HL-60 (cell line): Measurements from ENCODE around the gene ADAM23.

Experiments
- DNase-seq, 2 experiments: peaks; one replicate each; pipeline ENCODE4 v3.0.0-alpha.2; 2010 to 2020; ENCODE audit warnings: low read depth in 1 of 2, low spot score in 1 of 2
- H3K27ac ChIP-seq: fragments of 250-450 bp; sonication (Bioruptor Pico); replicated peaks from 2 replicates; pipeline ENCODE4 v1.5.1; 2020; ENCODE audit warnings: mild to moderate bottlenecking, moderate library complexity
- H3K27me3 ChIP-seq: fragments of 250-450 bp; sonication (Bioruptor Pico); 2 replicates; pipeline ENCODE4 v1.5.1; 2021; ENCODE audit warnings: mild to moderate bottlenecking, moderate library complexity; ENCODE audit not compliant: insufficient read depth, poor library complexity, severe bottlenecking
- H3K4me3 ChIP-seq: replicated peaks from 2 replicates; pipeline ENCODE4 v1.5.1; 2011; ENCODE audit warnings: mild to moderate bottlenecking, control low read depth, low read length; ENCODE audit not compliant: insufficient read depth
- CTCF ChIP-seq: IDR thresholded peaks from one replicate; pipeline ENCODE4 v1.5.1; 2011; ENCODE audit warnings: low read length, control low read depth, inconsistent platforms; ENCODE audit not compliant: insufficient read depth
- GABPA ChIP-seq: IDR thresholded peaks from 2 replicates; pipeline ENCODE4 v1.6.1; 2012; ENCODE audit warnings: low read depth
- POLR2AphosphoS5 ChIP-seq: IDR thresholded peaks from 2 replicates; pipeline ENCODE4 v1.6.1; 2012; ENCODE audit warnings: low read depth
- REST ChIP-seq: IDR thresholded peaks from 2 replicates; pipeline ENCODE4 v1.6.1; 2012; ENCODE audit warnings: low read depth; ENCODE audit not compliant: insufficient replicate concordance
- SPI1 ChIP-seq: IDR thresholded peaks from 2 replicates; pipeline ENCODE4 v1.6.1; 2012; ENCODE audit warnings: low read depth, mild to moderate bottlenecking, borderline replicate concordance

Gene ADAM23

GRCh38 chr2:206565666-206566065 lies 122.3 kb downstream of the ADAM23 start:
- no peak overlapping the region for H3K4me3 ChIP-seq
- TF ChIP-seq GABPA (no peak), POLR2AphosphoS5 (no peak), SPI1 (no peak), CTCF (no peak), REST (no peak)
- H3K27ac ChIP-seq = no peak overlapping the region
- H3K27me3 ChIP-seq = no peaks in the 10 kb centered on the region
- no peak for DNase-seq

- no peaks in the 10 kb centered on the region for H3K27me3 ChIP-seq
- TF ChIP-seq REST (no peak), GABPA (no peak), POLR2AphosphoS5 (no peak), SPI1 (no peak), CTCF (no peak)
- DNase-seq = no peak
- H3K4me3 ChIP-seq = no peak overlapping the region
- no peak overlapping the region for H3K27ac ChIP-seq
Measured at GRCh38 chr2:206569470-206569869, 126.1 kb downstream of the ADAM23 start.

- Histone ChIP-seq H3K4me3 (no peak overlapping the region), H3K27ac (no peak overlapping the region), H3K27me3 (no peaks in the 10 kb centered on the region)
- TF ChIP-seq POLR2AphosphoS5 (no peak), REST (no peak), CTCF (no peak), GABPA (no peak), SPI1 (no peak)
- no peak for DNase-seq
Measured at GRCh38 chr2:206570199-206570598, 126.9 kb downstream of the ADAM23 start.
